Fibroblast of lung (primary cell): ENCODE data around the gene OR5V1. TPM values are rescaled to one million over a fixed set of nuclear protein-coding genes. Genes with fewer than 3 reads are reported as not detected.
"Not testable (repeated sequence)": the region's sequence is repeated elsewhere in the genome, so short reads cannot be mapped to it uniquely, and the experiment has no call there.

Experiments
- DNase-seq, 2 donors: peaks; one replicate each; pipeline versions ENCODE4 v3.0.0 to v3.0.0-alpha.2; 2010; ENCODE audit warnings: low read depth in 2 of 2
- H2AFZ ChIP-seq: 2 replicates; pipeline ENCODE4 v1.5.1; 2012; ENCODE audit warnings: low read length, control low read depth, inconsistent platforms
- H3K27ac ChIP-seq: 2 replicates; pipeline ENCODE4 v1.5.1; 2011; ENCODE audit warnings: low read length, control low read depth; ENCODE audit not compliant: insufficient read depth
- H3K27me3 ChIP-seq: 2 replicates; pipeline ENCODE4 v1.5.1; 2011; ENCODE audit warnings: mild to moderate bottlenecking, low read length; ENCODE audit not compliant: control insufficient read depth, insufficient read depth
- H3K36me3 ChIP-seq: 2 replicates; pipeline ENCODE4 v1.5.1; 2011; ENCODE audit warnings: low read length; ENCODE audit not compliant: control insufficient read depth, insufficient read depth
- H3K4me1 ChIP-seq: 2 replicates; pipeline ENCODE4 v1.5.1; 2011; ENCODE audit warnings: low read length; ENCODE audit not compliant: control insufficient read depth, insufficient read depth; ENCODE audit errors: extremely low read depth
- H3K4me2 ChIP-seq: 2 replicates; pipeline ENCODE4 v1.5.1; 2011; ENCODE audit warnings: low read length, control low read depth; ENCODE audit not compliant: insufficient read depth; ENCODE audit errors: extremely low read depth
- H3K4me3 ChIP-seq, 4 experiments: fragments of 200-600 bp in 1 of 4; sonication (generic) in 1 of 4; replicated peaks in 1 of 4; 2 replicates each; pipeline ENCODE4 v1.5.1; 2011 to 2016; ENCODE audit warnings: low read length in 4 of 4, low read depth in 3 of 4, mild to moderate bottlenecking in 3 of 4, control low read depth in 2 of 4, inconsistent platforms in 1 of 4, mixed read lengths in 1 of 4; ENCODE audit not compliant: insufficient read depth in 1 of 4; ENCODE audit errors: control extremely low read depth in 1 of 4
- H3K79me2 ChIP-seq: 2 replicates; pipeline ENCODE4 v1.5.1; 2012; ENCODE audit warnings: mild to moderate bottlenecking, low read length, inconsistent platforms; ENCODE audit not compliant: control insufficient read depth, insufficient read depth
- H3K9ac ChIP-seq: 2 replicates; pipeline ENCODE4 v1.5.1; 2011; ENCODE audit warnings: mild to moderate bottlenecking, low read length, control low read depth; ENCODE audit not compliant: insufficient read depth
- H3K9me3 ChIP-seq: 2 replicates; pipeline ENCODE4 v1.5.1; 2012; ENCODE audit warnings: low read depth, low read length; ENCODE audit not compliant: control insufficient read depth, insufficient read depth
- H4K20me1 ChIP-seq: 2 replicates; pipeline ENCODE4 v1.5.1; 2011; ENCODE audit warnings: low read length; ENCODE audit not compliant: control insufficient read depth, insufficient read depth; ENCODE audit errors: extremely low read depth
- EZH2 ChIP-seq: IDR thresholded peaks from 2 replicates; pipeline ENCODE4 v1.5.1; 2012; ENCODE audit warnings: low read length, control low read depth, mild to moderate bottlenecking; ENCODE audit errors: missing control alignments
- polyA plus RNA-seq, 2 donors: library from polyadenylated mRNA; depleted of rRNA in 1 of 2; stranded (reverse) in 1 of 2; unstranded in 1 of 2; fragments of >200 nt; gene quantifications; 2 replicates each; pipeline ENCODE4 v1.2.1, GENCODE V29; 2011 to 2012; ENCODE audit warnings: missing spikeins in 1 of 2
- total RNA-seq: library from RNA; depleted of rRNA; stranded (reverse); fragments of >200 nt; gene quantifications from 2 replicates; pipeline ENCODE4 v1.2.1, GENCODE V29; 2014
- TF ChIP-seq, protein P1 (sequence below), 2 donors: IDR thresholded peaks in 1 of 2; conservative IDR thresholded peaks in 1 of 2; 1 replicate in 1 of 2; 2 replicates in 1 of 2; pipeline ENCODE4 v1.5.1; 2011 to 2012; ENCODE audit warnings: low read length in 2 of 2, control low read depth in 1 of 2, inconsistent platforms in 1 of 2, low read depth in 1 of 2, mild to moderate bottlenecking in 1 of 2

The OR5V1 gene
- total and polyA plus RNA-seq, 2 donors (not counting 1 experiment from before 2014, with no cell fraction given): not detected

DNA sequence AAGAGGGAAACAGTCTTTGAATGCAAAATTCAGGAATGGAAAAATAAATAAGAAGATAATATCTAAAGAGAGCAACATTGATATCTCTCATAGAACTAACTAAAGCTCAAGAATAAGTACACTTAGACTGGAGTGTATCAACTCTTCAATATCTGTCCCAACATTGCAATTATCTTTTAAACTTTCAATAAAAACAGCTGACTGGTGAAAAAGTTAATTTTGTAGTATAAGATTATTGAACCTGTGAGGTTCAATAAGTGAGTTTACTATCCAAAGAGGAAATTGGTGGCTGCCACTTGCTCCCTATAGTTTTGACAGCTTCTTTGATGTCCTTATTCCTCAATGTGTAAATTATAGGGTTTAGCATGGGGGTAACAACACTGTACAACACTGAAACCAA, 13.7 kb downstream of the OR5V1 start:
- H3K4me2 ChIP-seq: no peak overlapping the region

DNA sequence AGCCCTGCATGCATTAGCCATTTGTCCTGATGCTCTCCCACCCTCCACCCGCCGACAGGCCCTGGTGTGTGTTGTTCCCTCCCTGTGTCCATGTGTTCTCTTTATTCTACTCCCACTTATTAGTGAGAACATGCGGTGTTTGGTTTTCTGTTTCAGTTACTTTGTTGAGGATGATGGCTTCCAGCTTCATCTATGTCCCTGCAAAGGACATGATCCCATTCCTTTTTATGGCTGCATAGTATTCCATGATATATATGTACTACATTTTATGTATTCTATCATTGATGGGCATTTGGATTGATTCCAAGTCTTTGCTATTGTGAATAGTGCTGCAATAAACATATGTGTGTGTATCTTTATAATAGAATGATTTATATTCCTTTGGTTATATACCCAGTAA, 19.3 kb downstream of the OR5V1 start:
- not testable (repeated sequence) for H3K9me3 ChIP-seq, H4K20me1 ChIP-seq, H3K36me3 ChIP-seq, H3K4me2 ChIP-seq, H3K9ac ChIP-seq, H3K4me3 ChIP-seq, H3K27me3 ChIP-seq, H2AFZ ChIP-seq, H3K27ac ChIP-seq, DNase-seq, H3K4me1 ChIP-seq, H3K79me2 ChIP-seq

More for the DNA sequence above, 13.7 kb downstream of the OR5V1 start:
- Histone ChIP-seq H3K36me3 (no peaks in the 10 kb centered on the region), H4K20me1 (no peaks in the 10 kb centered on the region), H3K9me3 (no peaks in the 10 kb centered on the region), H3K27me3 (no peaks in the 10 kb centered on the region), H3K79me2 (no peaks in the 10 kb centered on the region), H3K27ac (no peak overlapping the region), H3K4me1 (no peaks in the 10 kb centered on the region), H3K4me3 (no peak overlapping the region), H2AFZ (no peak overlapping the region), H3K9ac (no peak overlapping the region)
- no peak for DNase-seq
- no peak for TF ChIP-seq EZH2
- TF ChIP-seq, protein P1, sequence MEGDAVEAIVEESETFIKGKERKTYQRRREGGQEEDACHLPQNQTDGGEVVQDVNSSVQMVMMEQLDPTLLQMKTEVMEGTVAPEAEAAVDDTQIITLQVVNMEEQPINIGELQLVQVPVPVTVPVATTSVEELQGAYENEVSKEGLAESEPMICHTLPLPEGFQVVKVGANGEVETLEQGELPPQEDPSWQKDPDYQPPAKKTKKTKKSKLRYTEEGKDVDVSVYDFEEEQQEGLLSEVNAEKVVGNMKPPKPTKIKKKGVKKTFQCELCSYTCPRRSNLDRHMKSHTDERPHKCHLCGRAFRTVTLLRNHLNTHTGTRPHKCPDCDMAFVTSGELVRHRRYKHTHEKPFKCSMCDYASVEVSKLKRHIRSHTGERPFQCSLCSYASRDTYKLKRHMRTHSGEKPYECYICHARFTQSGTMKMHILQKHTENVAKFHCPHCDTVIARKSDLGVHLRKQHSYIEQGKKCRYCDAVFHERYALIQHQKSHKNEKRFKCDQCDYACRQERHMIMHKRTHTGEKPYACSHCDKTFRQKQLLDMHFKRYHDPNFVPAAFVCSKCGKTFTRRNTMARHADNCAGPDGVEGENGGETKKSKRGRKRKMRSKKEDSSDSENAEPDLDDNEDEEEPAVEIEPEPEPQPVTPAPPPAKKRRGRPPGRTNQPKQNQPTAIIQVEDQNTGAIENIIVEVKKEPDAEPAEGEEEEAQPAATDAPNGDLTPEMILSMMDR (conservative IDR thresholded peaks at IDR 0.05 in 1 of 2, IDR thresholded peaks at IDR 0.05 in 1 of 2; ENCODE audit: low read depth in 1 of 2, low read length in 2 of 2): no peak

DNA sequence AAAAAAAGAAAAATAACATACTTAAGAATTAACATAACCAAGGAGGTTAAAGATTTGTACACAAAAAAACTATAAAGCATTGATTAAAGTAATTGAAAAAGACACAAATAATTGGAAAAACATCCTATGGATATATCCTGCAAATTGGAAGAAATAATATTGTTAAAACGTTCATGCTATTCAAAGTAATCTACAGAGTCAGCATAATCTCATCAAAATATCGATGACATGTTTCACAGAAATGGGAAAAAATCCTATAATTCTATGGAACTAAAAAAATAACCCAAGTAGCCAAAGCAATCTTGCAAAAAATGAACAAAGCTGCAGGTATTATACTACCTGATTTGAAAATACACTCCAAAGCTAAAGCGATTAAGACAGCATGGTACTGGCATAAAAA, 23.3 kb downstream of the OR5V1 start:
- H4K20me1 ChIP-seq: no peaks in the 10 kb centered on the region
- no peaks in the 10 kb centered on the region for H3K4me1 ChIP-seq
- no peak overlapping the region for H3K4me2 ChIP-seq
- no peaks in the 10 kb centered on the region for H3K9me3 ChIP-seq
- H3K27ac ChIP-seq: no peak overlapping the region
- H3K9ac ChIP-seq: no peak overlapping the region
- no peak overlapping the region for H2AFZ ChIP-seq
- no peak for DNase-seq
- no peaks in the 10 kb centered on the region for H3K36me3 ChIP-seq
- H3K27me3 ChIP-seq: no peaks in the 10 kb centered on the region
- no peaks in the 10 kb centered on the region for H3K79me2 ChIP-seq
- no peak for TF ChIP-seq EZH2
- TF ChIP-seq, protein P1 (conservative IDR thresholded peaks at IDR 0.05 in 1 of 2, IDR thresholded peaks at IDR 0.05 in 1 of 2; ENCODE audit: low read depth in 1 of 2, low read length in 2 of 2): no peak
- no peak overlapping the region for H3K4me3 ChIP-seq
